Ovary (tissue), 9 donors: ENCODE results near the gene CD68. TPM values are rescaled to one million over a fixed set of nuclear protein-coding genes. Genes with fewer than 3 reads are reported as not detected.
"Not testable (repeated sequence)": the region's sequence is repeated elsewhere in the genome, so short reads cannot be mapped to it uniquely, and the experiment has no call there.

Source experiments
- DNase-seq, 5 donors: peaks; one replicate each; pipeline ENCODE4 v3.0.0-alpha.2; 2019 to 2020
- H3K27ac ChIP-seq, 2 donors: fragments of 200-600 bp; one replicate each; pipeline versions ENCODE4 v1.5.1 to v1.8.0; 2019 to 2022
- H3K27me3 ChIP-seq: fragments of 200-600 bp; one replicate; pipeline ENCODE4 v1.8.0; 2022
- H3K36me3 ChIP-seq: fragments of 200-600 bp; sonication (generic); one replicate; pipeline ENCODE4 v1.5.1; 2019
- H3K4me1 ChIP-seq: one replicate; pipeline ENCODE4 v1.8.1; 2013; ENCODE audit warnings: mild to moderate bottlenecking, moderate library complexity; ENCODE audit not compliant: insufficient read depth
- H3K4me3 ChIP-seq: fragments of 200-600 bp; sonication (generic); one replicate; pipeline ENCODE4 v1.5.1; 2017
- H3K9me3 ChIP-seq, 2 donors: fragments of 200-600 bp in 1 of 2; sonication (generic) in 1 of 2; one replicate each; pipeline versions ENCODE4 v1.5.1 to v1.8.1; 2013 to 2019; ENCODE audit warnings: mild to moderate bottlenecking in 1 of 2, moderate library complexity in 1 of 2
- EP300 ChIP-seq: sonication (generic); formaldehyde crosslinking; IDR thresholded peaks from one replicate; pipeline ENCODE4 v1.6.1; 2017; ENCODE audit warnings: antibody characterized with exemption
- POLR2A ChIP-seq: fragments of 450-650 bp; IDR thresholded peaks from one replicate; pipeline ENCODE4 v1.6.1; 2017; ENCODE audit warnings: antibody characterized with exemption, mild to moderate bottlenecking, moderate library complexity
- WGBS, 3 donors: extraction: QIAGEN DNeasy Blood & Tissue Kit in 1 of 3; methylation state at CpG; one replicate each; pipeline versions ENCODE4 v1.1.5 to v1.1.7; 2013 to 2017; 5-methylcytosine and 5-hydroxymethylcytosine counted together
- intact Hi-C, 4 donors: fragments of 100-400 bp; cut with DNase I; formaldehyde crosslinking; loops; one replicate each; pipeline versions ENCODE4 v1.11.0 to v1.15.1; 2022 to 2023
- polyA plus RNA-seq, 2 donors: library from polyadenylated mRNA; stranded (reverse); fragments of 200-250 nt in 1 of 2; fragments of 350-450 nt in 1 of 2; fragmentation: Illumina TruSeq in 1 of 2; extraction: RNeasy Lipid Tissue Mini Kit (QIAGEN cat#74804) in 1 of 2; gene quantifications; one replicate each; pipeline ENCODE4 v1.2.3, GENCODE V29; 2013 to 2014
- total RNA-seq, 7 donors: library from RNA; depleted of rRNA in 2 of 7; stranded (reverse); fragments of >200 nt in 2 of 7; fragmentation: NEBNext Ultra II Directional in 3 of 7; extraction: Animal tissue kit (Norgen Biotek cat#: 25700) in 3 of 7; gene quantifications; one replicate each; pipeline versions ENCODE4 v1.1.0 to v1.2.4, GENCODE V29; 2016 to 2023
- TF ChIP-seq, protein P1 (sequence below), 3 donors: fragments of 450-650 bp in 2 of 3; fragments of 200-600 bp in 1 of 3; IDR thresholded peaks; one replicate each; pipeline versions ENCODE4 v1.5.1 to v1.8.0; 2016 to 2022; ENCODE audit warnings: antibody characterized with exemption in 3 of 3, mild to moderate bottlenecking in 1 of 3
- donor health status: DM: no; HTN: no; CAD: no; lungs with moderate emphysema.
- donor health status: DM: no; HTN: no; CAD: no.
- donor health status: Bipolar disorder and iron deficiency.
- donor health status: DM: yes; HTN: yes; CAD: no.
- donor health status: DM: no; HTN: no; CAD: no.
- donor health status: DM: yes; HTN: yes; CAD: no.

CD68 gene
- total and polyA plus RNA-seq, 9 donors, result 5.2 to 132 (median 15.4) TPM

DNA sequence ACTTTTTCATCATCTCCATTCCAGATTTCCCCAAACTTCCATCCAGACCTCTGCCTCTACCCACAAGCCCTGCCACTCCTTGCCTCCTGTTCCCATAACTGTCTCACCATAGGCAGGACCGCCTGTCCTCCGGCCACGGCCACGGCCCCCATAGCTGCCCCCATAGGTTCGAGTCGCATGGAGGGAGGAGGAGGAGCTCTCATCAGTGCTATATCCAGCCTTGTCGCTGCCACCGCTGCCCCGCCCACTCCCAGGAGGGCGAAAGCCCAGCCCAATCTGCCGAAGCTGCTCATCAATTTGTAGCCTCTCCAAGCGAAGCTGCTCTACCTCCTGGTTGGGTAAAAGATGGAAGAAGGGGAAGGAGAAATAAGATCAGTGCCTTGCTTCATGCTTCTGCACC lies 13.9 kb downstream of the CD68 start:
- Histone ChIP-seq H3K36me3 (no peaks in the 10 kb centered on the region), H3K9me3 (no peaks in the 10 kb centered on the region), H3K4me3 (no peak overlapping the region), H3K27ac (no peak overlapping the region), H3K4me1 (peaks cover 2% of the 10 kb centered on the region), H3K27me3 (no peaks in the 10 kb centered on the region)
- intact Hi-C loops, result loop anchor here in 1 of 4 donors (10.0 kb wide), 1 partner anchor 78 kb away; no protein-coding TSS in a partner anchor
- no peak for DNase-seq
- 83 to 84% (median 84%) methylated on average over 12 of the region's 12 CpGs for WGBS, 3 donors
- TF ChIP-seq POLR2A (no peak), EP300 (no peak)
- TF ChIP-seq, protein P1, sequence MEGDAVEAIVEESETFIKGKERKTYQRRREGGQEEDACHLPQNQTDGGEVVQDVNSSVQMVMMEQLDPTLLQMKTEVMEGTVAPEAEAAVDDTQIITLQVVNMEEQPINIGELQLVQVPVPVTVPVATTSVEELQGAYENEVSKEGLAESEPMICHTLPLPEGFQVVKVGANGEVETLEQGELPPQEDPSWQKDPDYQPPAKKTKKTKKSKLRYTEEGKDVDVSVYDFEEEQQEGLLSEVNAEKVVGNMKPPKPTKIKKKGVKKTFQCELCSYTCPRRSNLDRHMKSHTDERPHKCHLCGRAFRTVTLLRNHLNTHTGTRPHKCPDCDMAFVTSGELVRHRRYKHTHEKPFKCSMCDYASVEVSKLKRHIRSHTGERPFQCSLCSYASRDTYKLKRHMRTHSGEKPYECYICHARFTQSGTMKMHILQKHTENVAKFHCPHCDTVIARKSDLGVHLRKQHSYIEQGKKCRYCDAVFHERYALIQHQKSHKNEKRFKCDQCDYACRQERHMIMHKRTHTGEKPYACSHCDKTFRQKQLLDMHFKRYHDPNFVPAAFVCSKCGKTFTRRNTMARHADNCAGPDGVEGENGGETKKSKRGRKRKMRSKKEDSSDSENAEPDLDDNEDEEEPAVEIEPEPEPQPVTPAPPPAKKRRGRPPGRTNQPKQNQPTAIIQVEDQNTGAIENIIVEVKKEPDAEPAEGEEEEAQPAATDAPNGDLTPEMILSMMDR (IDR thresholded peaks at IDR 0.05), result no peak

DNA sequence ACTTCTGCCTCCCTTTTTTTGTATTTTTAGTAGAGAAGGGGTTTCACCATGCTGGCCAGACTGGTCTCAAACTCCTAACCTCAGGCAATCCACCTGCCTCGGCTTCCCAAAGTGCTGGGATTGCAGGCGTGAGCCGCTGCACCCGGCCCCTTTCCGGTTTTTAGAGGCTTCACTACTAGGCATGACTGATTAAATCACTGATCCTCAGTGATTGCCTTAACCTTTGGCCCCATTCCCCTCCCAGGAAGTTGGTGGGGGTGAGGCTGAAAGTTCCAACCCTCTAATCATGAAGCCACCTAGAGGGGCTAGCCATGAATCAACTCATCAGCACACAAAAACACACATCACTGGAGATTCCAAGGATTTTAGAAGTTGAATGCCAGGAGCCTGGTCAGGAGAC lies 18.1 kb downstream of the CD68 start:
- H3K4me3 ChIP-seq, DNase-seq, H3K9me3 ChIP-seq, H3K27me3 ChIP-seq, H3K36me3 ChIP-seq, H3K27ac ChIP-seq, H3K4me1 ChIP-seq: not testable (repeated sequence)
- 71 to 74% (median 71%) methylated on average over 5 of the region's 5 CpGs for WGBS, 3 donors
- intact Hi-C loops, result loop anchor here in 1 of 4 donors (10.0 kb wide), 1 partner anchor 83 kb away; no protein-coding TSS in a partner anchor

DNA sequence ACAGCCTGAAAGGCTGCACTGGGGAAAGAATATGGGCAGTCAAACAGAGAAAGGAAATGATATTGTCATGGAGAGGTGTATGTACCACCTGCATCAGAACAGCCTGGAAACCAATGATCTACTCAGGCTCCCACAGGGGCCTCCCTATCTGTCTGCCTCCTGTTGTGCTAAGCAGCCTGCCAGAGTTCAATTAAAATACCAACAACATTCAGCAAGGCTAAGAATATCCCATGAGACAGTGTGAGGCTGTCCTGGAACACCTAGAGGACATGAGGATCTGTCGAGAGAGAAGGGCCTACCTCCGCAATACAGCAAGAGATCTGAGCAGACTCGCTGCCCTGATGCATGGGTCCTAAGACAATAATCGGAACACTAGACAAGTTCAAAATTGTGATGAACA lies 26.8 kb downstream of the CD68 start:
- Histone ChIP-seq H3K4me3 (no peak overlapping the region), H3K27ac (no peak overlapping the region), H3K4me1 (peaks cover 2% of the 10 kb centered on the region), H3K9me3 (no peaks in the 10 kb centered on the region), H3K27me3 (no peaks in the 10 kb centered on the region), H3K36me3 (no peaks in the 10 kb centered on the region)
- WGBS, 3 donors, result 93 to 95% (median 93%) methylated on average over 4 of the region's 4 CpGs
- TF ChIP-seq POLR2A, result no peak
- TF ChIP-seq EP300, result no peak
- TF ChIP-seq, protein P1 (IDR thresholded peaks at IDR 0.05), result no peak
- DNase-seq, result no peak
- intact Hi-C loops, result no loop called here

DNA sequence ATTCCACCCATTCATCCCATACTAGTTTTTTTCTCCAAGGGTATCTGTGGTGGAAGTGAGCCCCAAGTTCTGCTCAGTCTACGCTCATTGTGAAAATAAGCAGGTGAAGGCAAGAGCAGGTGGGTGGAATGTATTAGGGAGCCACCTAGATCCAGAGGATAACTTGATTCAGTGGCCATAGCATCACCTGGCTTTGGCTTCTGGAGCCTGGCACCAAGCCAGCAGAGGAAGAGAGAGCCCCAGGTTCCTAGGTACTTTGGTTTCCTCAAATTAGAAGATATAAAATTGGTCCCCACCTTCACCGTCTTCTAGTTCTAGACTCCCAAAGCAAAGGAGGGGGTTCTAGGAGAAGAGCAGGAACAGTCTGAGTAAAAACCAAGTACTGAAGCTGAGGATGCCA lies 31.2 kb downstream of the CD68 start:
- intact Hi-C loops, result no loop called here
- DNase-seq, result no peak
- no peaks in the 10 kb centered on the region for H3K27me3 ChIP-seq
- 98 to 100% (median 99%) methylated on average over 2 of the region's 2 CpGs for WGBS, 3 donors
- TF ChIP-seq POLR2A (no peak), EP300 (no peak)
- TF ChIP-seq, protein P1 (IDR thresholded peaks at IDR 0.05), result no peak
- no peaks in the 10 kb centered on the region for H3K9me3 ChIP-seq
- H3K4me1 ChIP-seq, result peaks cover 15% of the 10 kb centered on the region
- H3K27ac ChIP-seq, result no peak overlapping the region
- no peaks in the 10 kb centered on the region for H3K36me3 ChIP-seq
- no peak overlapping the region for H3K4me3 ChIP-seq

DNA sequence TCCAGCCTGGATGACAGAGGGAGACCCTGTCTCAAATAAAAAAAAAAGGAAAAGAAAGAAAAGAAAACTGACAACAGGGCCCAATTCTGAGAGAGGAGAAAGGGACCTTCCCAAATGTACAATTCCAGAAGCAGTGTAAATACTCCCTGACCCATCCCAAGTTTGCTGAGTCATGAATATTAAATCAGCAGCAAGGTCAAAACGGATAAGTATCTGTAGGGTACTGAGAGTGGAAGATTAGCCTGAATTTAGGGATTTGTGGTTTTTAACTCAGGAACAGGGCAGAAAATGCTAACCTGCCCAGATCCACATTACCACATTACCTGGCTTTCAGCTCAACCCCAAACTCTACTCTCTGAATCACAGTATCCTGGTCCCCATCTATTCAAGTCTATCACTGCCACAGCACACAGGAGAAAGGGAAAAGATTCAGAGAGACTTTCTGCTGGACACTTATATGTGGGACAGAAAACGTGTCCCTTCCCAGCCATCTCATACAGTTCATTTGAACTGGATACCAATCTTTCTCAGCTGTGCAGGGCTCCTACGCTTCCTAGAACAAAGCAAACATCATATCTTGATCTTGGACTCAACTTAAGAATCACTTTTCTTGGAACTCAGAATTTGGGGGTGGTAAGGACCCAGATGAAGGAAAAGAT lies 32.3 kb downstream of the CD68 start:
- WGBS, 3 donors, result 37 to 57% (median 53%) methylated on average over 3 of the region's 3 CpGs
- Histone ChIP-seq H3K4me3 (no peak overlapping the region), H3K36me3 (no peaks in the 10 kb centered on the region), H3K4me1 (peaks cover 15% of the 10 kb centered on the region), H3K9me3 (no peaks in the 10 kb centered on the region), H3K27me3 (no peaks in the 10 kb centered on the region), H3K27ac (no peak overlapping the region)
- DNase-seq, result no peak
- intact Hi-C loops, result no loop called here
- TF ChIP-seq POLR2A (no peak), EP300 (no peak)
- TF ChIP-seq, protein P1 (IDR thresholded peaks at IDR 0.05), result no peak
